ENCODE measurements around the gene MCMBP. TPM values are rescaled to one million over a fixed set of nuclear protein-coding genes. Genes with fewer than 3 reads are reported as not detected.

The MCMBP gene, protein sequence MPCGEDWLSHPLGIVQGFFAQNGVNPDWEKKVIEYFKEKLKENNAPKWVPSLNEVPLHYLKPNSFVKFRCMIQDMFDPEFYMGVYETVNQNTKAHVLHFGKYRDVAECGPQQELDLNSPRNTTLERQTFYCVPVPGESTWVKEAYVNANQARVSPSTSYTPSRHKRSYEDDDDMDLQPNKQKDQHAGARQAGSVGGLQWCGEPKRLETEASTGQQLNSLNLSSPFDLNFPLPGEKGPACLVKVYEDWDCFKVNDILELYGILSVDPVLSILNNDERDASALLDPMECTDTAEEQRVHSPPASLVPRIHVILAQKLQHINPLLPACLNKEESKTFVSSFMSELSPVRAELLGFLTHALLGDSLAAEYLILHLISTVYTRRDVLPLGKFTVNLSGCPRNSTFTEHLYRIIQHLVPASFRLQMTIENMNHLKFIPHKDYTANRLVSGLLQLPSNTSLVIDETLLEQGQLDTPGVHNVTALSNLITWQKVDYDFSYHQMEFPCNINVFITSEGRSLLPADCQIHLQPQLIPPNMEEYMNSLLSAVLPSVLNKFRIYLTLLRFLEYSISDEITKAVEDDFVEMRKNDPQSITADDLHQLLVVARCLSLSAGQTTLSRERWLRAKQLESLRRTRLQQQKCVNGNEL
- total RNA-seq (10 to 100 TPM; 43.3 to 67.6 (median 48.6) TPM), polyA plus RNA-seq (10 to 100 TPM; 14.2 to 26.2 (median 21.0) TPM)
- long read RNA-seq, donor 1, full-length matches to known transcripts = 7 of 7 reads
- long read RNA-seq, donor 1, partial matches to known transcripts = 0 of 7 reads
- long read RNA-seq, donor 1, other reads (novel, unspliced or antisense) = 0 of 7 reads
- long read RNA-seq, donor 2, partial matches to known transcripts = 0 of 3 reads
- long read RNA-seq, donor 2, other reads (novel, unspliced or antisense) = 0 of 3 reads

DNA sequence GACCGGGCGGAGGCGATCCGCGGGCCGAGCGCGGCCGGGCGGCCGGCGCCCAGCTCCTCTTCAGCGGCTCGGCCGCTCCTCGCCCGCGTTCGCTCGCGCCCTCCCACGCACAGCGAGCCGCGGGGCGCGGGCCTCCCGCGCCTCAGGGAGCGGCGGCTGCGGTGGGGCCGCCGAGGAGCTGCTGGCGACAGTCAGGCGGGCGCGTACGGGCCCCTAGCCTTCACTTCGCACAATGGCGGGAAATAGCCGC lies at the start of gene MCMBP:
MCMBP (minus strand) TSS at position 234 of the 250 bp plus-strand sequence. CDS start 259 bp downstream, outside the sequence.
- Histone ChIP-seq H3K4me1 (peaks cover 23 to 58% (median 47%) of the 10 kb centered on the region in 6 donors), H3K9me3 (no peaks in the 10 kb centered on the region), H3K36me3 (no peaks in the 10 kb centered on the region), H3K27me3 (replicated peaks in 1 of 7) (no peaks in the 10 kb centered on the region), H3K4me3 (peak within 1 kb of the TSS; percentile 69 to 97 (median 90)), H3K27ac (peak within 1 kb of the TSS; percentile 82 to 96 (median 93))
- intact Hi-C loops (cut with DNase I; ENCODE audit: low total_unique reads) = no loop called here
- no peak for DNase-seq
- 0 to 1% (median 0%) methylated on average over 14 to 42 of the region's 42 CpGs; no CpG with 5 or more reads in 1 of the 5 donors for WGBS, 5 donors
- TF ChIP-seq POLR2AphosphoS5 (IDR thresholded peaks at IDR 0.05) (no peak), POLR2A (IDR thresholded peaks at IDR 0.05) (no peak)
- TF ChIP-seq, protein P1, sequence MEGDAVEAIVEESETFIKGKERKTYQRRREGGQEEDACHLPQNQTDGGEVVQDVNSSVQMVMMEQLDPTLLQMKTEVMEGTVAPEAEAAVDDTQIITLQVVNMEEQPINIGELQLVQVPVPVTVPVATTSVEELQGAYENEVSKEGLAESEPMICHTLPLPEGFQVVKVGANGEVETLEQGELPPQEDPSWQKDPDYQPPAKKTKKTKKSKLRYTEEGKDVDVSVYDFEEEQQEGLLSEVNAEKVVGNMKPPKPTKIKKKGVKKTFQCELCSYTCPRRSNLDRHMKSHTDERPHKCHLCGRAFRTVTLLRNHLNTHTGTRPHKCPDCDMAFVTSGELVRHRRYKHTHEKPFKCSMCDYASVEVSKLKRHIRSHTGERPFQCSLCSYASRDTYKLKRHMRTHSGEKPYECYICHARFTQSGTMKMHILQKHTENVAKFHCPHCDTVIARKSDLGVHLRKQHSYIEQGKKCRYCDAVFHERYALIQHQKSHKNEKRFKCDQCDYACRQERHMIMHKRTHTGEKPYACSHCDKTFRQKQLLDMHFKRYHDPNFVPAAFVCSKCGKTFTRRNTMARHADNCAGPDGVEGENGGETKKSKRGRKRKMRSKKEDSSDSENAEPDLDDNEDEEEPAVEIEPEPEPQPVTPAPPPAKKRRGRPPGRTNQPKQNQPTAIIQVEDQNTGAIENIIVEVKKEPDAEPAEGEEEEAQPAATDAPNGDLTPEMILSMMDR (IDR thresholded peaks at IDR 0.05 in 8 of 11, conservative IDR thresholded peaks at IDR 0.05 in 3 of 11) = no peak

DNA sequence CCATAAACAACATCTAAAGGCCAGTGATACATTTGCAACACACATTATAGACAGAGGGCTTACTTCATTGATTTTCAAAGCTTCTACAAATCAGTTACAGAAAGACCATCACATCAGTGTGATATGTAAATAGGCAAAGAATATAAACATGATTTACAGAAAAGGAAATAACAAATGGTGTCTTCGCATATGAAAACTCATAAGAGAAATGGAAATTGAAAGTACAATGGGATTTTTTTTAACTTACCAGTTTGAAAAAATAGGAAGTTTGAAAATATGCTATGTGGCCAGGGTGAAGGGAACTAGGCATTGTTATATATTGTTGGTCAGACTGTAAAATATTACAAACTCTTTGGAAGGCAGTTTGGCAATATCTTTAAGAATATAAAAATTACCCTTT lies 47.2 kb upstream of the MCMBP start:
- Histone ChIP-seq H3K27ac (peak overlapping the region in 5 of 8 donors; percentile 26 to 62 (median 44)), H3K9me3 (no peaks in the 10 kb centered on the region), H3K27me3 (replicated peaks in 1 of 7) (no peaks in the 10 kb centered on the region), H3K36me3 (peaks cover 0 to 100% (median 83%) of the 10 kb centered on the region in 6 donors), H3K4me3 (no peak overlapping the region), H3K4me1 (peaks cover 0 to 17% (median 4%) of the 10 kb centered on the region in 6 donors)
- TF ChIP-seq, protein P1 (IDR thresholded peaks at IDR 0.05 in 8 of 11, conservative IDR thresholded peaks at IDR 0.05 in 3 of 11) = no peak
- TF ChIP-seq POLR2A (IDR thresholded peaks at IDR 0.05) (no peak), POLR2AphosphoS5 (IDR thresholded peaks at IDR 0.05) (no peak)
- 19 to 62% (median 34%) methylated on average over 1 of the region's 1 CpG for WGBS, 5 donors
- intact Hi-C loops (cut with DNase I; ENCODE audit: low total_unique reads) = no loop called here
- DNase-seq = no peak

DNA sequence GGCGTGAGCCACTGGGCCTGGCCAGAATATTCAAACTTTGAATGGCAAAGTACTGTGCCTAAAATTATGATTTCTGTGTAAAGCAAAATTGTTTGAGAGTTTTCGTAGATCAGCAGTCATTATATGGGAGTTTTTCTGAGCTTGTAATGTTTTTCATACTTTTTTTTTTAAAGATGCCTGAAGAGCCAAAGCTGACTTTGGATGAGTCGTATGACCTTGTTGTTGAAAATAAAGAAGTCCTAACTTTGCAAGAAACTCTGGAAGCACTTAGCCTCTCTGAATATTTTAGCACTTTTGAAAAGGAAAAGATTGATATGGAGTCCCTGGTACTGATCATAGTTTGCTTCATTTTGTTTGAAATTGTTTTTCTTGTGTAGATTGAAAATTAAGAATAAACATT lies 46.6 kb upstream of the MCMBP start:
- Histone ChIP-seq H3K4me3 (no peak overlapping the region), H3K27ac (peak overlapping the region in 5 of 8 donors; percentile 26 to 62 (median 44)), H3K9me3 (no peaks in the 10 kb centered on the region), H3K36me3 (peaks cover 0 to 100% (median 83%) of the 10 kb centered on the region in 6 donors), H3K4me1 (peaks cover 0 to 17% (median 4%) of the 10 kb centered on the region in 6 donors), H3K27me3 (replicated peaks in 1 of 7) (no peaks in the 10 kb centered on the region)
- TF ChIP-seq POLR2AphosphoS5 (IDR thresholded peaks at IDR 0.05) (no peak), POLR2A (IDR thresholded peaks at IDR 0.05) (no peak)
- TF ChIP-seq, protein P1 (IDR thresholded peaks at IDR 0.05 in 8 of 11, conservative IDR thresholded peaks at IDR 0.05 in 3 of 11) = no peak
- DNase-seq = no peak
- intact Hi-C loops (cut with DNase I; ENCODE audit: low total_unique reads) = no loop called here
- 87 to 94% (median 91%) methylated on average over 3 of the region's 3 CpGs for WGBS, 5 donors

Measured in spleen (tissue), 13 donors.